IgD-negative memory B cell (primary cell): ENCODE results near the gene ZNF565. TPM values are rescaled to one million over a fixed set of nuclear protein-coding genes. Genes with fewer than 3 reads are reported as not detected.
"Not testable (repeated sequence)": the region's sequence is repeated elsewhere in the genome, so short reads cannot be mapped to it uniquely, and the experiment has no call there.

Source experiments
- H3K27ac Mint-ChIP-seq, 3 donors: one replicate each; pipeline ENCODE4 v1.8.0; 2020 to 2022; ENCODE audit warnings: mild to moderate bottlenecking in 3 of 3, mixed read lengths in 3 of 3, moderate library complexity in 1 of 3
- H3K27me3 Mint-ChIP-seq: one replicate; pipeline ENCODE4 v1.8.0; 2021; ENCODE audit warnings: mixed read lengths
- H3K36me3 Mint-ChIP-seq: one replicate; pipeline ENCODE4 v1.8.0; 2020; ENCODE audit warnings: mild to moderate bottlenecking, mixed read lengths
- H3K4me1 Mint-ChIP-seq, 3 donors: one replicate each; pipeline ENCODE4 v1.8.0; 2020 to 2022; ENCODE audit warnings: mixed read lengths in 3 of 3, mild to moderate bottlenecking in 1 of 3
- H3K4me3 Mint-ChIP-seq, 4 donors: one replicate each; pipeline ENCODE4 v1.8.0; 2020 to 2022; ENCODE audit warnings: mild to moderate bottlenecking in 4 of 4, mixed read lengths in 4 of 4, moderate library complexity in 3 of 4
- H3K9me3 Mint-ChIP-seq, 3 donors: one replicate each; pipeline ENCODE4 v1.8.0; 2020 to 2021; ENCODE audit warnings: mixed read lengths in 3 of 3, mild to moderate bottlenecking in 1 of 3
- polyA plus RNA-seq: library from polyadenylated mRNA; unstranded; fragments of 300-500 nt; fragmentation: Illumina TruSeq; gene quantifications from one replicate; pipeline ENCODE4 v1.2.3, GENCODE V29; 2021

ZNF565 gene
- polyA plus RNA-seq, 1 donor from 2014 or later: 3.8 TPM

DNA sequence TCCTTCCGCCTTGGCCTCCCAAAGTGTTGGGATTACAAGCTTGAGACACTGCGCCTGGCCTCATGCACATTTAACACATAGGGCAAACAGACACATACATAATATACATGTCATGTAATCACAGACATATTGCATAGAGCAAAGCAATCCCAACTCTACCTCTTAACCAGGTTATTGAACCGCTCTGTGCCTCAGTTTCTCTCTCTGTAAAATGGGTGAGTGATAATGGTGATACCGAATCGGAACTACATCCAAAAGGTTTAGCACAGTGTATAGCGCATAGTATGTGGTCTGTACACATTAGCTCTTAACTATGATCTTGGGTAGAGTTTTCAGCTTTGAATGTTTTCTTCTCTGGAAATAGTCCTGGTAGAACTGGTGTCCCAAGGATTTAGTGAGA lies 69.8 kb downstream of the ZNF565 start:
- Mint-ChIP-seq H3K27me3 (no peaks in the 10 kb centered on the region), H3K36me3 (peaks cover 19% of the 10 kb centered on the region), H3K9me3 (peaks cover 0 to 2% (median 0%) of the 10 kb centered on the region in 3 donors), H3K27ac (no peak overlapping the region), H3K4me1 (peaks cover 7 to 15% (median 9%) of the 10 kb centered on the region in 3 donors), H3K4me3 (peak overlapping the region in 1 of 4 donors; percentile 58)

DNA sequence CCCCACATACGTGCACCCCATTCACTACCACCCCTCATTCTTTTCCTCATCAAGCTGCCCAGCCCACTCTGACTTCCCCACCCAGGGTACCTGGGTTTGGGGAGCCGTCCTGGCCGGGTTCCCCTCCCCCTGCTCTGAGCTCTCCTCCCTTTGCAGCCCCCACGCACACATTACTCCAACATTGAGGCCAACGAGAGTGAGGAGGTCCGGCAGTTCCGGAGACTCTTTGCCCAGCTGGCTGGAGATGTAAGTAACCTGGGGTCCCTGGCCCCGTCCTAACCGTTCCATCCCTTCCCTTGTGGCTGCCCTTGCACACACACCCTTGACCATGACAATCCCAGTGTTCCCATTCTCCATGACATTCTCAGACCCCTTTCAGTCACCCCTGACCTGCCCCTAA lies 72.0 kb downstream of the ZNF565 start:
- H3K36me3 Mint-ChIP-seq: peaks cover 15% of the 10 kb centered on the region
- H3K4me3 Mint-ChIP-seq: peak overlapping the region in 2 of 4 donors; percentile 21 to 86
- H3K27ac Mint-ChIP-seq: peak overlapping the region in 1 of 3 donors; percentile 1
- peaks cover 0 to 2% (median 0%) of the 10 kb centered on the region in 3 donors for H3K9me3 Mint-ChIP-seq
- no peaks in the 10 kb centered on the region for H3K27me3 Mint-ChIP-seq
- H3K4me1 Mint-ChIP-seq: peaks cover 7 to 11% (median 9%) of the 10 kb centered on the region in 3 donors

DNA sequence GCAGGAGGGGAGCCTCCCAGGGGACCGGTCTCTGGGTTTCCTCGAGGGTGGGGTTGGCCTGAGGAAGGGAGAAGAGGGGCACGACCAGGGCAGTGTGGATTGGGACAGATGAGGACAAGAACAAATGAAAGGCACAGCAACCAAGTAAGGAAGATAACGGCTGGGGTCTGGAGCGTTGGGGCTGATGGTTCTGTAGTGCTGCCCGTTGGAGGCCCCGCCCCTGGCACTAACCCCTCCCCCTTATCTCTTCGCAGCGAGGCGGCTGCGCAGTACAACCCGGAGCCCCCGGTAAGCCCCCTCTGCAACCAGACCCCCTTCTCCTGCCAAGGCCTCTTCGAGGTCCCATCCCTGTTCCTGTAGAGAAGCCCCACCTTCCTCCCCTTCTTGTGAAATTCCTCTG lies 72.4 kb downstream of the ZNF565 start:
- peak overlapping the region in 2 of 4 donors; percentile 86 to 92 for H3K4me3 Mint-ChIP-seq

DNA sequence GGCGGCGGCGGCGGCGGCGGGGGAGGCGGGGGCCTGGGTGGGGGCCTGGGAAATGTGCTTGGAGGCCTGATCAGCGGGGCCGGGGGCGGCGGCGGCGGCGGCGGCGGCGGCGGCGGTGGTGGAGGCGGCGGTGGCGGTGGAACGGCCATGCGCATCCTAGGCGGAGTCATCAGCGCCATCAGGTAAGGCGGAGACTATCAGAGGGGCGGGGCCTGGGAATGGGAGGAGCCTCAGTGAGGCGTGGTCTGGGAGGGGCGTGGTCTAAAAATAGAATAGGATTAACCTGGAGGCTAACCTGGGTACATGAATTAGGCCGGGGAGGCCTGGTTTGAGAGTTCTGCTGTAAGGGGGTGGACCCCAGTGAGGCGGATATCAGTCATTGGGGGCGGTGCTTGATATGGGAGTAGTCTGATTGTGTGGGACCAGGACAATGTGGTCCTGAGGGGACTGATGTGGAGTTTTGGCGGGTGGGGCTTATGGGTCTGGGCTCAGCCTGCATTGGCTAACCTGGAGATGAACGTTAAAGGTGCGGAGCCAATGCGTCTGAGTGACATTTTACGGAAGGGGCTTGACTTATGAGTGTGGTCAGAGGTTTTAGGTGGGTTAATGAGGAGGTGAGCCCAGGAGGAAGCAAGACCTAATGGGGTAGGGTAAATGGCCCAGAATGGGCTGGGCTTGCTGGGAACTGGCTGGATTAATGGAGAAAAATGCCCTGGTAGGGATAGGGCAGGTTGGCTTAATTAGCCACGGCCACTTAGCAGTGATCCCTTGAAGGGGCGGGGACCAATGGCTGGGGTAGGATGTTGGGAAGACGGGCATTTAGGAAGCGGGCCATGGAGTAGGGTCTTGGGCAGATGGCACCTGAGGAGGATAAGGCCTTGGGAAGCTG lies 73.2 kb downstream of the ZNF565 start:
- H3K4me1 Mint-ChIP-seq: peaks cover 7 to 18% (median 12%) of the 10 kb centered on the region in 3 donors
- H3K36me3 Mint-ChIP-seq: peaks cover 15% of the 10 kb centered on the region
- H3K27me3 Mint-ChIP-seq: no peaks in the 10 kb centered on the region

More for the DNA sequence above, 72.4 kb downstream of the ZNF565 start:
- peaks cover 7 to 12% (median 9%) of the 10 kb centered on the region in 3 donors for H3K4me1 Mint-ChIP-seq
- peaks cover 0 to 2% (median 0%) of the 10 kb centered on the region in 3 donors for H3K9me3 Mint-ChIP-seq
- H3K27me3 Mint-ChIP-seq: no peaks in the 10 kb centered on the region
- peak overlapping the region in 2 of 3 donors; percentile 4 to 82 for H3K27ac Mint-ChIP-seq
- peaks cover 15% of the 10 kb centered on the region for H3K36me3 Mint-ChIP-seq

DNA sequence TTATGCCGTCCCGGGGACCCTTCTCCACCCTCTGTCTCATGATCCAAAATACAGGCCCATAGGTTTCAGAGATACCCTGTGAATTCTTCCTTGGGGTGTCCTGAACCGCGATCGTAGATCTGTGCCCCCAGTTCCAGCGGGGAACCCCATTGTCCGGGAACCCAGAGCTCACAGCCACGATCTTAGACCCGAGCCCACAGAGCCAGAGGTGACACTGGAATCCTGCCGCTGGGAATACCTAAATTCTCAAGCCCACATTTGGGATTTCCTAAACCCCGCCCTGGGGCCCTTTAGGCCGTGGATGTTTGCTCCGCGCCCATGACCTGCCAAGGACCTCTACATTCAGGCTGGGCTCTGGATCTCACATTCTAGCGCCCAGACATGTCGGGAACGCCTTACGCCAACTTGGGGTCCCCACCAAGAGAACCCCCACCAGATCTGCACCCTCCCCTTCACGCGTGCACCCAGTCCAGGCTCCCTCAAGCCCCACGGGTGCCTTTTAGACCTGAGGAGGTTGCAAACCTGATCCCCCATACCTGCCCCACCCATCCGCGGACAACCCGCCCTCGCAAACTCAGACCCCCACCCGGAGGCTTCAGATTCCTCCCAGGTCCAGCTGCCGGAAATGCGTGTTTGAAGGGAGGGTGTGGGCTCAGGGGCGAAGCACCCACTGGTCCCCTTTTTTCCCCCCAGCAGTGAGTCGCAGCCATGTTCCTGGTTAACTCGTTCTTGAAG lies 74.0 kb downstream of the ZNF565 start:
- peak overlapping the region; percentile 82 to 94 (median 92) for H3K27ac Mint-ChIP-seq

More for the DNA sequence above, 73.2 kb downstream of the ZNF565 start:
- H3K9me3 Mint-ChIP-seq: peaks cover 0 to 2% (median 0%) of the 10 kb centered on the region in 3 donors
- peak overlapping the region; percentile 89 to 98 (median 94) for H3K4me3 Mint-ChIP-seq
- H3K27ac Mint-ChIP-seq: peak overlapping the region; percentile 71 to 94 (median 82)

DNA sequence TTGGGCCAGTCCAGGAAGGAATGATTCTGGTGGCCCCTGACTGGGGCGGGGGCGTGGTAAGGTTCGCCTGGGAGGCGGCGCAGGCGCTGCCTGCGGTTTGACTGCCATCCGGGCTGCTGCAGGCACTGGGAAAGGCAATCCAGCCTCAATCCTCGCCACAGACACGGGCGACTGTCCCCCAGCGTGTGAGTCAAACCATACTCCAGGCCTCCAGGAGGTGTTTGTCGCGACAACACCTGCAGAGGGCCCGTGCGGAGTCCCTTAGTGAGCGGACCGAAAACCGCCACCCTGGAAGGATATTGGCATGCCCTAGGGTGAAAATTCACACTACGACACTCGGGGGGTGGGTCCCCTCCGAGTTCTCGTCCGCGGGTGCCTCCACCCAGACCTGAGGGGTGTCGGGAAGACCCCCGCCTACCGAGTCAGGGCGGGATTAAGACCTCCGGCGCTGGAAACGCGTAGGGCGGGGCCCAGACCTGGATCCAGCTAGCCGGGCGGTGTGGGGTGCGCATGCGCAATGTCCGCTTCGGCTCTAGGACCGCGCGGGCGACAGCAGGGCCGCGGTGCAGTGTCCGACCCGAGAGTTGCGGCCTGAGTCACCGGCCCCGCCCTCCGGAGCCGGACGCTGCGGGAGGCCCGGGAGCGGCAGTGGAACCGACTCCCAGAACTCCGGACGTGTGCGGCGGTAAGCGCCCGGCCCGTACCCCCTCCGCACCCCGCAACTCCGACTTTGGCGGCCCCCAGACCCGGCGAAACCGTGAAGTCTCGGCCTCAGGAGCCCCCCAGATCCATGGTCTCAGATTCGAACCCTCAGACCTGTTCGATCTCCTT lies 74.8 kb downstream of the ZNF565 start, which contains the start of gene CAPNS1:
TSS of gene CAPNS1 (plus strand) at position 594 of the 831 bp plus-strand sequence. CDS start 946 bp downstream, outside the sequence.
- peaks cover 14% of the 10 kb centered on the region for H3K36me3 Mint-ChIP-seq
- H3K4me1 Mint-ChIP-seq: peaks cover 7 to 22% (median 12%) of the 10 kb centered on the region in 3 donors
- H3K4me3 Mint-ChIP-seq: peak within 1 kb of the TSS; percentile 89 to 98 (median 94)
- H3K27me3 Mint-ChIP-seq: no peaks in the 10 kb centered on the region
- H3K27ac Mint-ChIP-seq: peak within 1 kb of the TSS; percentile 82 to 94 (median 92)
- peaks cover 0 to 2% (median 0%) of the 10 kb centered on the region in 3 donors for H3K9me3 Mint-ChIP-seq

More for the DNA sequence above, 74.0 kb downstream of the ZNF565 start:
- H3K4me3 Mint-ChIP-seq: peak overlapping the region; percentile 89 to 98 (median 94)
- H3K36me3 Mint-ChIP-seq: peaks cover 15% of the 10 kb centered on the region
- H3K9me3 Mint-ChIP-seq: peaks cover 0 to 2% (median 0%) of the 10 kb centered on the region in 3 donors
- peaks cover 7 to 21% (median 12%) of the 10 kb centered on the region in 3 donors for H3K4me1 Mint-ChIP-seq
- H3K27me3 Mint-ChIP-seq: no peaks in the 10 kb centered on the region

DNA sequence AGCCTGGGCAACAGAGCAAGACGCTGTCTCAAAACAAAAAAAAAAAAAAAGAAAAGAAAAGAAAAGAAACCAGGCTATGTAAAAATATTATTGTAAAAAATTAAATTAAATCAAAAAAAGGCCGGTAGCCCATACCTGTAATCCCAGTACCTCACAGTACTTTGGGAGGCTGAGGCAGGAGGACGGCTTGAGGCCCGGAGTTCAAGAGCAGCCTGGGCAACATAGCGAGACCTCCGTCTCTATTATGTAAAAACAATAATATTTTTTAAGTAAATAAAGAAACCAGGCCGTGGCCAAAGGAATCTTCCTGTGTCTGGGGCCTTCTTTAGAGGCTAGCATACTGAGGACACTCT lies 75.4 kb downstream of the ZNF565 start:
- H3K4me3 Mint-ChIP-seq: peak overlapping the region; percentile 89 to 98 (median 94)
- H3K4me1 Mint-ChIP-seq: peaks cover 7 to 22% (median 12%) of the 10 kb centered on the region in 3 donors
- H3K27ac Mint-ChIP-seq: peak overlapping the region; percentile 82 to 94 (median 92)

DNA sequence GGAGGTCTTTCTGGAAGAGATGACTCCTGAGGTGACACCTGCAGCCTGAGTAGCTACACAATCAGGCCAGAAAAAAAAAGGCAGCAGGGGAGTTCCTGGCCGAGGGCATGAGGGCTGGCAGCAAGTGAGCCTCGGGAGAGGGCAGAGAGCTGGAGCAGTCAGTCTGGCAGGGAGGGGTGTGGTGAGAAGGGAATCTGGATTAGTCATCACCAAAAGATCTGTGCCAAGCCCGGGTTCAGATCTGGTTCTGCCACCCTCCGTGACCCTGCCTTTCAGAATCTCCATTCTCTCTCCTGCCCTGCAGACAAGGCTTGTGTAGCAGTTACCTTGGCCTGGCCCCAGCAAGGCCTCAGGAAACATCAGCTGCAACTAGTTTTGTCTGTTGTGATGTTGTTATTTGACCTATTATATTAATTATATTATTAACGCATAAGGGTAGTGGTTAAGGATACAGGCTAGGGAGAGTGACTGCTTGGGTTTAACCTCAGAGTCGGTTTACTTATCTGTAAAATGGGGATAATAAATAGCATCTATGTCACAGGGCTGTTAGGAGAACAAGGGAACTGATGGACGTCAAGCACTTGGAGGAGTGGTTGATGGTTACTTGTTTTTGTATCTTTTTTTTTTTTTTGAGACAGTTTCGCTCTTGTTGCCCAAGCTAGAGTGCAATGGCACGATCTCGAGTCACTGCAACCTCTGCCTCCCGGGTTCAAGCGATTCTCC lies 77.3 kb downstream of the ZNF565 start:
- H3K4me3 Mint-ChIP-seq: peak overlapping the region in 2 of 4 donors; percentile 77 to 80
- peaks cover 0 to 2% (median 0%) of the 10 kb centered on the region in 3 donors for H3K9me3 Mint-ChIP-seq
- H3K36me3 Mint-ChIP-seq: peaks cover 11% of the 10 kb centered on the region
- H3K27me3 Mint-ChIP-seq: peaks cover 3% of the 10 kb centered on the region
- H3K4me1 Mint-ChIP-seq: peaks cover 7 to 22% (median 10%) of the 10 kb centered on the region in 3 donors
- peak overlapping the region in 1 of 3 donors; percentile 81 for H3K27ac Mint-ChIP-seq

More for the DNA sequence above, 75.4 kb downstream of the ZNF565 start:
- peaks cover 12% of the 10 kb centered on the region for H3K36me3 Mint-ChIP-seq
- H3K9me3 Mint-ChIP-seq: peaks cover 0 to 2% (median 0%) of the 10 kb centered on the region in 3 donors
- no peaks in the 10 kb centered on the region for H3K27me3 Mint-ChIP-seq

DNA sequence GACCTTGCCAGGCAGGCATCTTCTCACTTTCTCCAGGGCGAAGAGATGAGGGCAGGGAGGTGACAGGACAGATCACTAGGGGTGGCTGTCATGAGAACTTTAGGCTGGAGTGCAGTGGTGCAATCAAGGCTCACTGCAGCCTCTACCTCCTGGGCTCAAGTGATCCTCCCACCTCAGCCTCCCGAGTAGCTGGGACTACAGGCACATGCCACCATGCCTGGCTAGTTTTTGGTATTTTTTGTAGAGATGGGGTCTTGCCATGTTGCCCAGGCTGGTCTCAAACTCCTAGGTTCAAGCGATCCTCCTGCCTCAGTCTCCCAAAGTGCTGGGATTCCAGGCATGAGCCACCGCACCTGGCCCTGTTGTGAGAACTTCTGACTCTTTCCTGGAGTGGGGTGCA lies 79.6 kb downstream of the ZNF565 start:
- not testable (repeated sequence) for H3K27me3 Mint-ChIP-seq, H3K9me3 Mint-ChIP-seq, H3K27ac Mint-ChIP-seq, H3K36me3 Mint-ChIP-seq
- peak overlapping the region in 1 of 4 donors; percentile 32 for H3K4me3 Mint-ChIP-seq
- H3K4me1 Mint-ChIP-seq: peaks cover 0 to 13% (median 3%) of the 10 kb centered on the region in 3 donors

Other genes with a start within 250 kb of the ZNF565 start
- 53.7 TPM for gene SDHAF1, start 219.5 kb downstream of the ZNF565 start, polyA plus RNA-seq
- not detected for gene SYNE4, start 205.9 kb downstream of the ZNF565 start, polyA plus RNA-seq
- gene ALKBH6, start 200.5 kb downstream of the ZNF565 start, polyA plus RNA-seq: 15.7 TPM
- gene CLIP3, start 181.8 kb downstream of the ZNF565 start, polyA plus RNA-seq: 0.23 TPM
- 5.6 TPM for gene THAP8, start 160.4 kb downstream of the ZNF565 start, polyA plus RNA-seq
- gene WDR62, start 159.8 kb downstream of the ZNF565 start, polyA plus RNA-seq: 0.81 TPM
- gene OVOL3, start 103.5 kb downstream of the ZNF565 start, polyA plus RNA-seq: not detected
- gene POLR2I, start 99.8 kb downstream of the ZNF565 start, polyA plus RNA-seq: 144 TPM
- gene TBCB, start 99.2 kb downstream of the ZNF565 start, polyA plus RNA-seq: 269 TPM
- gene CAPNS1, start 74.6 kb downstream of the ZNF565 start, polyA plus RNA-seq: 139 TPM
- gene COX7A1, start 62.2 kb downstream of the ZNF565 start, polyA plus RNA-seq: not detected
- 69.0 TPM for gene ZNF146, start 441 bp upstream of the ZNF565 start, polyA plus RNA-seq
- gene ZFP14, start 164.5 kb upstream of the ZNF565 start, polyA plus RNA-seq: 5.0 TPM
- gene ZFP82, start 204.0 kb upstream of the ZNF565 start, polyA plus RNA-seq: 14.9 TPM